ENCODE measurements around the gene KCTD14. TPM values are rescaled to one million over a fixed set of nuclear protein-coding genes. Genes with fewer than 3 reads are reported as not detected.

Gene KCTD14
- total and polyA plus RNA-seq, 2 of the 8 experiments (the other 6 are each of a cell fraction or from before 2014, with no cell fraction given): 21.6 to 24.9 TPM

DNA sequence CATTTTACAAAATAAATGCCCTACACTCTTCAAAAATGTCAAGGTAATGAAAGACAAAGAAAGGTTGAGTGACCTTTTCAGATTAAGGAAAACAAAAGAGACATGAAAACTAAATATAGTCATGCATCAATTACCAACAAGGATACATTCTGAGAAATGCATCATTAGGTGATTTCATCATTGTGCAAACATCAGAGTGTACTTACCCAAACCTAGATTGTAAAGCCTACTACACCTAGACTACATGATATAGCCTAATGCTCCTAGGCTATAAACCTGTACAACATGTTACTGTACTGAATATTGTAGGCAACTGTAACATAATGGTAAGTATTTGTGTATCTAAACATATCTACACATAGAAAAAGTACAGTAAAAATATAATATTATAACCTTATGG lies 55.3 kb downstream of the KCTD14 start (continued):
- TF ChIP-seq, protein P1, sequence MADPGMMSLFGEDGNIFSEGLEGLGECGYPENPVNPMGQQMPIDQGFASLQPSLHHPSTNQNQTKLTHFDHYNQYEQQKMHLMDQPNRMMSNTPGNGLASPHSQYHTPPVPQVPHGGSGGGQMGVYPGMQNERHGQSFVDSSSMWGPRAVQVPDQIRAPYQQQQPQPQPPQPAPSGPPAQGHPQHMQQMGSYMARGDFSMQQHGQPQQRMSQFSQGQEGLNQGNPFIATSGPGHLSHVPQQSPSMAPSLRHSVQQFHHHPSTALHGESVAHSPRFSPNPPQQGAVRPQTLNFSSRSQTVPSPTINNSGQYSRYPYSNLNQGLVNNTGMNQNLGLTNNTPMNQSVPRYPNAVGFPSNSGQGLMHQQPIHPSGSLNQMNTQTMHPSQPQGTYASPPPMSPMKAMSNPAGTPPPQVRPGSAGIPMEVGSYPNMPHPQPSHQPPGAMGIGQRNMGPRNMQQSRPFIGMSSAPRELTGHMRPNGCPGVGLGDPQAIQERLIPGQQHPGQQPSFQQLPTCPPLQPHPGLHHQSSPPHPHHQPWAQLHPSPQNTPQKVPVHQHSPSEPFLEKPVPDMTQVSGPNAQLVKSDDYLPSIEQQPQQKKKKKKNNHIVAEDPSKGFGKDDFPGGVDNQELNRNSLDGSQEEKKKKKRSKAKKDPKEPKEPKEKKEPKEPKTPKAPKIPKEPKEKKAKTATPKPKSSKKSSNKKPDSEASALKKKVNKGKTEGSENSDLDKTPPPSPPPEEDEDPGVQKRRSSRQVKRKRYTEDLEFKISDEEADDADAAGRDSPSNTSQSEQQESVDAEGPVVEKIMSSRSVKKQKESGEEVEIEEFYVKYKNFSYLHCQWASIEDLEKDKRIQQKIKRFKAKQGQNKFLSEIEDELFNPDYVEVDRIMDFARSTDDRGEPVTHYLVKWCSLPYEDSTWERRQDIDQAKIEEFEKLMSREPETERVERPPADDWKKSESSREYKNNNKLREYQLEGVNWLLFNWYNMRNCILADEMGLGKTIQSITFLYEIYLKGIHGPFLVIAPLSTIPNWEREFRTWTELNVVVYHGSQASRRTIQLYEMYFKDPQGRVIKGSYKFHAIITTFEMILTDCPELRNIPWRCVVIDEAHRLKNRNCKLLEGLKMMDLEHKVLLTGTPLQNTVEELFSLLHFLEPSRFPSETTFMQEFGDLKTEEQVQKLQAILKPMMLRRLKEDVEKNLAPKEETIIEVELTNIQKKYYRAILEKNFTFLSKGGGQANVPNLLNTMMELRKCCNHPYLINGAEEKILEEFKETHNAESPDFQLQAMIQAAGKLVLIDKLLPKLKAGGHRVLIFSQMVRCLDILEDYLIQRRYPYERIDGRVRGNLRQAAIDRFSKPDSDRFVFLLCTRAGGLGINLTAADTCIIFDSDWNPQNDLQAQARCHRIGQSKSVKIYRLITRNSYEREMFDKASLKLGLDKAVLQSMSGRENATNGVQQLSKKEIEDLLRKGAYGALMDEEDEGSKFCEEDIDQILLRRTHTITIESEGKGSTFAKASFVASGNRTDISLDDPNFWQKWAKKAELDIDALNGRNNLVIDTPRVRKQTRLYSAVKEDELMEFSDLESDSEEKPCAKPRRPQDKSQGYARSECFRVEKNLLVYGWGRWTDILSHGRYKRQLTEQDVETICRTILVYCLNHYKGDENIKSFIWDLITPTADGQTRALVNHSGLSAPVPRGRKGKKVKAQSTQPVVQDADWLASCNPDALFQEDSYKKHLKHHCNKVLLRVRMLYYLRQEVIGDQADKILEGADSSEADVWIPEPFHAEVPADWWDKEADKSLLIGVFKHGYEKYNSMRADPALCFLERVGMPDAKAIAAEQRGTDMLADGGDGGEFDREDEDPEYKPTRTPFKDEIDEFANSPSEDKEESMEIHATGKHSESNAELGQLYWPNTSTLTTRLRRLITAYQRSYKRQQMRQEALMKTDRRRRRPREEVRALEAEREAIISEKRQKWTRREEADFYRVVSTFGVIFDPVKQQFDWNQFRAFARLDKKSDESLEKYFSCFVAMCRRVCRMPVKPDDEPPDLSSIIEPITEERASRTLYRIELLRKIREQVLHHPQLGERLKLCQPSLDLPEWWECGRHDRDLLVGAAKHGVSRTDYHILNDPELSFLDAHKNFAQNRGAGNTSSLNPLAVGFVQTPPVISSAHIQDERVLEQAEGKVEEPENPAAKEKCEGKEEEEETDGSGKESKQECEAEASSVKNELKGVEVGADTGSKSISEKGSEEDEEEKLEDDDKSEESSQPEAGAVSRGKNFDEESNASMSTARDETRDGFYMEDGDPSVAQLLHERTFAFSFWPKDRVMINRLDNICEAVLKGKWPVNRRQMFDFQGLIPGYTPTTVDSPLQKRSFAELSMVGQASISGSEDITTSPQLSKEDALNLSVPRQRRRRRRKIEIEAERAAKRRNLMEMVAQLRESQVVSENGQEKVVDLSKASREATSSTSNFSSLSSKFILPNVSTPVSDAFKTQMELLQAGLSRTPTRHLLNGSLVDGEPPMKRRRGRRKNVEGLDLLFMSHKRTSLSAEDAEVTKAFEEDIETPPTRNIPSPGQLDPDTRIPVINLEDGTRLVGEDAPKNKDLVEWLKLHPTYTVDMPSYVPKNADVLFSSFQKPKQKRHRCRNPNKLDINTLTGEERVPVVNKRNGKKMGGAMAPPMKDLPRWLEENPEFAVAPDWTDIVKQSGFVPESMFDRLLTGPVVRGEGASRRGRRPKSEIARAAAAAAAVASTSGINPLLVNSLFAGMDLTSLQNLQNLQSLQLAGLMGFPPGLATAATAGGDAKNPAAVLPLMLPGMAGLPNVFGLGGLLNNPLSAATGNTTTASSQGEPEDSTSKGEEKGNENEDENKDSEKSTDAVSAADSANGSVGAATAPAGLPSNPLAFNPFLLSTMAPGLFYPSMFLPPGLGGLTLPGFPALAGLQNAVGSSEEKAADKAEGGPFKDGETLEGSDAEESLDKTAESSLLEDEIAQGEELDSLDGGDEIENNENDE (IDR thresholded peaks at IDR 0.05; ENCODE audit: insufficient replicate concordance, low read length): no peak
- TF ChIP-seq, protein P2, sequence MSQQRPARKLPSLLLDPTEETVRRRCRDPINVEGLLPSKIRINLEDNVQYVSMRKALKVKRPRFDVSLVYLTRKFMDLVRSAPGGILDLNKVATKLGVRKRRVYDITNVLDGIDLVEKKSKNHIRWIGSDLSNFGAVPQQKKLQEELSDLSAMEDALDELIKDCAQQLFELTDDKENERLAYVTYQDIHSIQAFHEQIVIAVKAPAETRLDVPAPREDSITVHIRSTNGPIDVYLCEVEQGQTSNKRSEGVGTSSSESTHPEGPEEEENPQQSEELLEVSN (IDR thresholded peaks at IDR 0.05): no peak
- no peak for TF ChIP-seq HDAC6 (IDR thresholded peaks at IDR 0.05; ENCODE audit: low read depth, low read length)
- TF ChIP-seq JUND (IDR thresholded peaks at IDR 0.05; ENCODE audit: low read length): no peak
